Suppressor macrophage (primary cell): ENCODE data around the gene PFKP.

ENCODE experiments used
- DNase-seq, 4 experiments: peaks; one replicate each; pipeline ENCODE4 v3.0.0-alpha.2; 2020 to 2022
- total RNA-seq, 17 experiments: gene quantifications; one replicate each; lab custom pipeline; 2026; ENCODE audit warnings: mixed read lengths in 6 of 17, inconsistent platforms in 3 of 17; lab: John Stamatoyannopoulos, UW

The PFKP gene
- total RNA-seq, result 52.9 to 143 (median 91.4) reads per million in 17 experiments

- peak; percentile 19 to 75 (median 48) for DNase-seq
These were observed at the start of gene PFKP for GRCh38 chr10:3067118-3067858. PFKP (plus strand) TSS chr10:3067548; CDS start chr10:3067596, 48 bp downstream.

GRCh38 chr10:3018247-3018646, 49.1 kb upstream of the PFKP start:
- no peak for DNase-seq

GRCh38 chr10:3020311-3020710, 47.0 kb upstream of the PFKP start:
- no peak for DNase-seq

GRCh38 chr10:3020881-3021280, 46.5 kb upstream of the PFKP start:
- DNase-seq, result no peak

DNA sequence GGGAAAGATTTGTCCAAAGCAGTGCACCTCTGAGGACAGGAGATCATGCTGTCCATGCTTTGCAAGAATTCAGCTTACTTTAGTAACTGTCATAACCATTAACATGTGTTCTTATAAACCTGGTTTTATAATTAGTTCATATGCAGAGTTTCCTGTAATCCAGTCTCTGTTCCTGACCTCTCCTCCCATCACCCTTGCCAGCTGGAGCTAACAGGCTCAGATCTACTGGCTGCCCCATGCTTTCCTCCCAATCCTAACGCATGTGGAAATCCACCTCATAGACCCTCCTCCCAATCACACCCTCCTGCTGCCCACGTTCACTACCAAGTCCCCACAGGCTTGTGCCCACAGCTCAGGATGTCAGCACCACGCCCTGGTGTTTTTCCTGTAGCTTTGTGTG, 45.3 kb upstream of the PFKP start:
- DNase-seq, result no peak

- no peak for DNase-seq
These were observed 43.5 kb upstream of the PFKP start for GRCh38 chr10:3023892-3024291.

DNA sequence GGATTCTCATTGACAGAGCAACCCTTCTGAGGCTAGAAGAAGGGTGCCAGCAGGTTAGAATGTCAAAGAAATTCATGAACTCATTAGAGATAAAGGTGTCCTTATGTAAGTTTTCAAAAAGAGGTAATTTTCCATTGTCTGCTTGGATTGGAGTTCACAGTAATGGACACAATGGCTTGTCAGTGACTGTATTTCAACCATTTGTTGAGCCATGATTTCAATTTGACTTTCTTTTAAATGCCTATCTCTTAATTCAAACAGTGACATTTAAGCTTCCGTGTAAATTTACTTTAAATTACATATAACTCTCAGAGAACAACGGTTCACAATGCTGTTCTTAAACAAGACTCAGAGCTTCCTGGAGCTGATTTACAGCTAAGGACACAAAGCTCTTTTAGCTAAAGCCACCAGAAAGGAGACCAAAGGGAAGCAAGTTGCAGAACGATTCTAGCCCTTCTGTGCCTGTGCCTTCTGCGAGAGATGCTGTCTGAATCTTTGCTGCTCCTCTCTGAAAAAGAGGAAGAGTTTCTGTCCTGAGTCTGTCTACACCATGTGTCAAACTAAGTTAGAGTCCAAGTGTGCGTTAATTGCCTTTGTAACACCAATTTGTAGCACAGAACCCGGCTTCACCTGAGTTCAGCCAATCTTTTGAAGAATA, 42.2 kb upstream of the PFKP start:
- peak in 2 of 4 experiments; percentile 14 to 25 for DNase-seq

DNA sequence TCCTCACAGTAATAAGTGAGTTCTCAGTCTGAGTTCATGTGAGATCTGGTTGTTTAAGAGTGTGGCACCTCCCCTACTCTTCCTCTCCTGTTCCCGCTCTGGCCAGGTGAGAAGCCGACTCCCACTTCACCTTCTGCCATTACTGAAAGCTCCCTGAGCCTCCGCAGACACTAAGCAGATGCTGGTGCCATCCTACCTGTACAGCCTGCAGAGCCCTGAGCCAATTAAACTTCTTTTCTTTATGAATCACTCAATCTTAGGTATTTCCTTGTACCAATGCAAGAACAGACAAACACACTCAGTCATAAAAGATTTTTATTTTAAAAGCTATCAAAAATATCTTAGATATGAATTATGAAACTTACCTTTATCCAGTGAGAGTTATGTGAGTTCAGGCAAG, 39.5 kb upstream of the PFKP start:
- no peak for DNase-seq

- DNase-seq, result peak in 2 of 4 experiments; percentile 24 to 34
These were observed 38.9 kb upstream of the PFKP start for GRCh38 chr10:3028441-3028840.

DNA sequence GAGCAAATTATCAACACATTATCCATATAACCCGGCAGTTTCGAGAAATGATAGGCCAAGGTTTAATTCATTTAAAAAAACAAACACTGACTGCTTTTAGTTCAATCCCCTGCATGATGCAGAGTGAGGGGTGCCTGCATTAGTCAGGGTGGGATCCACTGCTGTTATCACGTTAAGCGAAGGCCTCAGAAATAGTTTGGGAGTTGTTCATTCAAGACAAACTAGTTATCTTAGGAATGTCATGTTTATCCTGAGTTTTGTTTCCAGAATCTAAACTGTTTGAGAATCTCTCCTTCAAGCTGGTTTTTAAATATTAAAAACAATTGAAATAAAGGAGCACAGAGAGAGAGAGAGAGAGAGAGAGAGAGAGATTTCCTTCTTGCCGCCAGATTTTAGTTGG, 36.6 kb upstream of the PFKP start:
- no peak for DNase-seq

- no peak for DNase-seq
These were observed 35.9 kb upstream of the PFKP start for GRCh38 chr10:3031490-3031889.

DNA sequence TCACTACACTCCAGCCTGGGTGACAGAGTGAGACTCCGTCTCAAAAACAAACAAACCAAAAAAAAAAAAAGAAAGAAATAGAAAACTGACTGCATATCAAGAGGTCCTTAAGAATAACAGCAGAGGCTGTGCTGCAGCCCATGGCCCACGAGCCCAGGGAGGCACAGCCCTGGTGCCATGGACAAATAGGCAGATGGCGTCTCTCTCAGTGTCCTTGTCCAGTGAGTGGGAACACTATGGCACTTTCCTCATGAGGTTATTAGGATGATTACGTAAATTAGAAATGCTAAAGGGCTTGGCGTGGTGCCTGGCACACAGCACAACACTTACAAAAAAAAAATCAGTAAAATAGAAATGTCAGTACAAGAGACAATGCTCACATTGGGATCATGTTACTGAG, 33.4 kb upstream of the PFKP start:
- DNase-seq, result peak in 2 of 4 experiments; percentile 13 to 15

- DNase-seq, result peak; percentile 23 to 81 (median 52)
These were observed 32.7 kb upstream of the PFKP start for GRCh38 chr10:3034616-3035015.

DNA sequence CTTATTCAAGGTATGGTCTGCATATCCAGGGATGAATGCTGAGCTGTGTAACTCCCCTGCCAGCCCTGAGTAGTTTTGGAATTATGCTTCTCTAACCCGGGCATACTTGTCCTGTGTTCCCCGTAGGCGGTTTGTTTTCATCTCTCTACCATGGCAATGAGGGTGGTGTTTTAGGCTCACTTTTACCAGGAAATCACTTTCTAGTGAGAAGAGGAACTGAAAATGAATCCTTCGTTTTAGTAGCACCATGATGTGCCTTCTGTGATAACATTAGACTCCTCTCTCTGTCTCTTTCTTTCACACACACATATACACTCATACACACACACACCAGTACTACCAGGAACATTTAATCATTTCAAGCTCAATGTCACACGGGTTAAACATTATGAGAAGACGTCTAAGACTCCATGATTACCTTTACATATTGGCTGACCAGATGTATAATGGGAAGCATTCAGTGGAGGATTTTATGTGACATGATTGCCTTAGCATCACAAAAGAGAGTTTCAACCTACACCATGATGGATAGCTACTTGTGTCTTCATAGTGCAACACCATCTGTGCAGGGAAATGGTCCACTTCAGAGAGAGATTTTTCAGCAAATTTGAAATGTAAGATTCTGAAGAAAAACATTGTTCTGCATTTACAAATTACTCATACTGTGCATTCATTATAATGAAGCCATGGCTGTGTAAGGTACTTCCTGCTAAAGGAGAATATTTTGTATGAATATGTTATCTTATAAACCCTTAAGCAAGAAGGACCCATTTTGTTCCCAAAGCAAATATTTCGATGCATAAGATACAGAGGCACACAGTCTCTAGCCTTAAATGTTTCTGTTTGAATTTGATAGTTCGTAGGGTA, 31.0 kb upstream of the PFKP start:
- peak; percentile 67 to 89 (median 82) for DNase-seq

GRCh38 chr10:3037182-3037581, 30.2 kb upstream of the PFKP start:
- no peak for DNase-seq

- peak in 2 of 4 experiments; percentile 71 to 74 for DNase-seq
These were observed 27.3 kb upstream of the PFKP start for GRCh38 chr10:3040069-3040468.

DNA sequence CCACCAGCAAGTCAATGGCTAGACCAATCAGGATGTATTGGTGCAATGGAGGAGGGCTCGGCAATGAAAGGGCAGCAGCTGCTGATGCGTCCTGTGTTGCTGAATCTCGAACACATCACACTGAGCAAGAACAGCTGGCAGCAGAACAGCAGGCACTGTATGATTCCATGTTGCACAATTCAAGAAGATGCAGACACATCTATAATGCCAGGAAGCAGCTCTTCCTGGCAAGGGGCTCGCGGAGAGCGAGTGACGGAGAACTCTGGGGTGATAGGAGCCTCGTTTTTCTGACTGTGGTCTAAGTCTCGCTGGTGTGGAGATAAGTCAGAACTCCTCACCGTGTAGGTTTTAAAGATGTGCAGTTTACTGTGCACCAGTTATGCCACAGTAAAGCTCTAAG, 24.8 kb upstream of the PFKP start:
- DNase-seq, result peak in 2 of 4 experiments; percentile 35 to 40

DNA sequence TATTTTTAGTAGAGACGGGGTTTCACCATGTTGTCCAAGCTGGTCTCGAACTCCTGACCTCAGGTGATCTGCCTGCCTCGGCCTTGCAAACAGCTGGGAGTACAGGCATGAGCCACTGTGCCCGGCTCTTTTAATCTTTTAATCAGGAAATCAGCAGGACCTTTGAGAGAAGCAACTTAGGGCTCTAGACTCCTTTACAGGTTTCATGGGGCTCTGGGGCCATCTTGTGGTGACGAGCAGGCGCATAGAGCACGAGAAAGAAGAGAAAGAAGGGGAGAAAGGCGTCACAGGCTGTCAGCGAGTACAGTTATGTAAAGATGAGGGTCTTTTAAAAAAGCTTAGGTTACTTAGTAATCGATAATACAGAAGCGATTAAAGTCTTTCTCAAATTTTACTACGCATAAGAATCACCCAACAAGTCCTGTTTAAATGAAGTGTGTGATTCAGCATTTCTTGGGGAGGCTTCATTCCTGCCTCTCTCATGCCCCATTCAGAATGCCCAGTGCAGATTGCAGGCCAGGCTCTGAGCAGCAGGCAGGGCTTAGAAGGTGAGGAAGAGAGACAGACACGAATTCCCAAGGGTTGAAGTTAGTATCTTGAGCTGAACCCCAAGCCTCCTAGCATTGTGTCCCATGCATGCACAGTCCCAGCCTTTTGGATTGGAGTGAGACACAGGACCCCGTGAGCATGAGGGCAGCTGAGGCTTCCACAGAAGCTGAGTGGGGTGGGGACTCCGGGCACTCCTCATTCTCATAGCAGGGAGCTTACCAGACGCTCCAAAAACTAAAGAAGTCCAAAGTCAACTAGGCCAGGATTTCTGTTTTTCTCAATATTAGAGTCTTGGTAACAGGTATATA, 23.6 kb upstream of the PFKP start:
- DNase-seq, result peak; percentile 79 to 87 (median 82)

GRCh38 chr10:3045471-3046209, 21.7 kb upstream of the PFKP start:
- DNase-seq, result peak; percentile 29 to 79 (median 56)

GRCh38 chr10:3046210-3046779, 21.1 kb upstream of the PFKP start:
- DNase-seq, result no peak

DNA sequence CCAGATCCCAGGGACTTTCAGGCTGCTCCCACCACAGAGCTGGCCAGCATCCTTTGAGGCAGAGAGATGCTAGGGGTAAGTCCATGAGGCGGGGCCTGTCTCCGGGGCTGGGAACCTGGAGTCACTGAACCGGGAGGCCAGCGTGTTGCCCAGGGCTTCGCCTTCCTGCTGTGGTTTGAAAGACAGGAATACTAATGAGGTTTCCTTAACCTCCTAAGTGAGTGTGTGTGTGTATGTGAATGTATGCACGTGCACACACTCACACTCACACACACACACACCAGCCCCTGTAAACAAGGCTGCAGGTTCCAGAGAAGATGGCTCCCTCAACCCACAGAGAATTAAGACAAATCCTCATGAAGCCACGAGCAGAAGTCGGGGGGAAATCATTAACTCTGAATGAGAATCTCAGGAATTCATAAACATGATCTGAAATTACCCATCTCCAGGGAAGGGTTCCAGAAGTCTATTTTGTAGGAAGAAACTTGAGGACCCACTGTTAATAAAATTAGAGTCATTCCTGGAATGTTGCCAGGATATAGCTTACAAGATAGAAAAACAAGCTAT, 20.3 kb upstream of the PFKP start:
- DNase-seq, result no peak
